Gastrocnemius medialis (tissue), 4 donors: Measurements from ENCODE around the gene SIGLEC8. TPM values are rescaled to one million over a fixed set of nuclear protein-coding genes. Genes with fewer than 3 reads are reported as not detected.

Experiments used
- ATAC-seq, 2 donors: fragments of 150-250 bp; one replicate each; pipeline ENCODE4 v1.9.1; 2016
- DNase-seq, 2 donors: peaks; one replicate each; pipeline ENCODE4 v3.0.0-alpha.2; 2019
- H3K27ac ChIP-seq, 4 donors: fragments of 200-600 bp; sonication (generic); 1 replicate in 1 of 4; 2 replicates in 3 of 4; pipeline ENCODE4 v1.5.1; 2016 to 2018; ENCODE audit warnings: mild to moderate bottlenecking in 2 of 4, moderate library complexity in 1 of 4
- H3K27me3 ChIP-seq, 3 donors: fragments of 200-600 bp; sonication (generic) in 2 of 3; 1 replicate in 1 of 3; 2 replicates in 2 of 3; pipeline versions ENCODE4 v1.5.1 to v1.6.0; 2016 to 2019; ENCODE audit warnings: mild to moderate bottlenecking in 1 of 3, moderate library complexity in 1 of 3
- H3K36me3 ChIP-seq, 2 donors: fragments of 200-600 bp; sonication (generic) in 1 of 2; one replicate each; pipeline ENCODE4 v1.5.1; 2017 to 2018
- H3K4me1 ChIP-seq, 2 donors: fragments of 200-600 bp; sonication (generic) in 1 of 2; one replicate each; pipeline ENCODE4 v1.5.1; 2016 to 2017; ENCODE audit warnings: mild to moderate bottlenecking in 2 of 2
- H3K4me3 ChIP-seq, 4 donors: fragments of 200-600 bp; sonication (generic) in 3 of 4; 1 replicate in 1 of 4; 2 replicates in 3 of 4; pipeline ENCODE4 v1.5.1; 2016 to 2019; ENCODE audit warnings: mild to moderate bottlenecking in 2 of 4
- H3K9me3 ChIP-seq, 3 donors: fragments of 200-600 bp; sonication (generic) in 2 of 3; 1 replicate in 1 of 3; 2 replicates in 2 of 3; pipeline ENCODE4 v1.5.1; 2016 to 2019
- CTCF ChIP-seq, 5 experiments: fragments of 450-650 bp in 3 of 5; fragments of 200-600 bp in 2 of 5; sonication (generic) in 2 of 5; IDR thresholded peaks in 4 of 5; conservative IDR thresholded peaks in 1 of 5; 1 replicate in 4 of 5; 2 replicates in 1 of 5; pipeline ENCODE4 v1.5.1; 2016 to 2019; ENCODE audit warnings: antibody characterized with exemption in 5 of 5, mild to moderate bottlenecking in 3 of 5, moderate library complexity in 3 of 5
- POLR2A ChIP-seq, 2 donors: fragments of 450-650 bp; IDR thresholded peaks; one replicate each; pipeline ENCODE4 v1.6.1; 2017; ENCODE audit warnings: antibody characterized with exemption in 2 of 2, mild to moderate bottlenecking in 2 of 2, moderate library complexity in 2 of 2
- in situ Hi-C, 4 donors: fragments of 200-750 bp; cut with MboI; loops; one replicate each; pipeline versions ENCODE4 v1.15.0 to v1.8.0; 2017; ENCODE audit warnings: low sequenced_read_pairs in 4 of 4
- intact Hi-C: fragments of 100-400 bp; cut with DNase I; formaldehyde crosslinking; loops from one replicate; pipeline ENCODE4 v1.15.1; 2023; ENCODE audit warnings: low total_unique reads
- total RNA-seq, 4 donors: library from RNA; depleted of rRNA; stranded (reverse); fragments of >200 nt; gene quantifications; one replicate each; pipeline versions ENCODE4 v1.1.0 to v1.2.3, GENCODE V29; 2016

SIGLEC8 gene
- total RNA-seq, 4 donors from 2014 or later = 0.13 TPM; not detected in 3

- DNase-seq = no peak
- no peaks in the 10 kb centered on the region for H3K9me3 ChIP-seq
- H3K27me3 ChIP-seq = peaks cover 0 to 4% (median 0%) of the 10 kb centered on the region in 3 donors
- intact Hi-C loops (no loop called here), in situ Hi-C loops (no loop called here)
- TF ChIP-seq CTCF (IDR thresholded peaks at IDR 0.05 in 4 of 5, conservative IDR thresholded peaks at IDR 0.05 in 1 of 5) (no peak), POLR2A (IDR thresholded peaks at IDR 0.05) (no peak)
- H3K4me1 ChIP-seq = no peaks in the 10 kb centered on the region
- no peak overlapping the region for H3K4me3 ChIP-seq
- ATAC-seq = no peak
- H3K36me3 ChIP-seq = no peaks in the 10 kb centered on the region
- no peak overlapping the region for H3K27ac ChIP-seq
These were observed 22.3 kb upstream of the SIGLEC8 start for GRCh38 chr19:51480590-51480989.

GRCh38 chr19:51479531-51480331 is 21.5 kb upstream of the SIGLEC8 start:
- in situ Hi-C loops (loop anchor here in 2 of 4 donors (5.0 to 10.0 kb wide), 2 partner anchors 173 to 185 kb away; no protein-coding TSS in a partner anchor), intact Hi-C loops (no loop called here)
- ATAC-seq (no peak), DNase-seq (no peak)
- H3K9me3 ChIP-seq = no peaks in the 10 kb centered on the region
- TF ChIP-seq CTCF (IDR thresholded peaks at IDR 0.05 in 4 of 5, conservative IDR thresholded peaks at IDR 0.05 in 1 of 5) (no peak), POLR2A (IDR thresholded peaks at IDR 0.05) (no peak)
- H3K27ac ChIP-seq = no peak overlapping the region
- H3K27me3 ChIP-seq = peaks cover 0 to 4% (median 0%) of the 10 kb centered on the region in 3 donors
- no peaks in the 10 kb centered on the region for H3K36me3 ChIP-seq
- H3K4me3 ChIP-seq = no peak overlapping the region
- H3K4me1 ChIP-seq = no peaks in the 10 kb centered on the region

GRCh38 chr19:51478381-51479234 is 20.4 kb upstream of the SIGLEC8 start, which contains the start of gene CEACAM18:
Gene CEACAM18, plus strand, starts transcription at chr19:51478539.
- Histone ChIP-seq H3K36me3 (no peaks in the 10 kb centered on the region), H3K27ac (no peak within 1 kb of the TSS), H3K4me1 (no peaks in the 10 kb centered on the region), H3K27me3 (peaks cover 0 to 4% (median 0%) of the 10 kb centered on the region in 3 donors), H3K9me3 (no peaks in the 10 kb centered on the region), H3K4me3 (no peak within 1 kb of the TSS)
- in situ Hi-C loops (loop anchor here in 2 of 4 donors (5.0 to 10.0 kb wide), 2 partner anchors 174 to 186 kb away; no protein-coding TSS in a partner anchor), intact Hi-C loops (no loop called here)
- TF ChIP-seq POLR2A (IDR thresholded peaks at IDR 0.05) (no peak), CTCF (IDR thresholded peaks at IDR 0.05 in 4 of 5, conservative IDR thresholded peaks at IDR 0.05 in 1 of 5) (no peak)
- ATAC-seq = no peak
- no peak for DNase-seq

GRCh38 chr19:51477344-51477743 is 19.1 kb upstream of the SIGLEC8 start:
- DNase-seq = no peak
- in situ Hi-C loops = loop anchor here in 2 of 4 donors (5.0 to 10.0 kb wide), 2 partner anchors 175 to 187 kb away; no protein-coding TSS in a partner anchor
- intact Hi-C loops = no loop called here
- H3K27ac ChIP-seq = no peak overlapping the region
- no peaks in the 10 kb centered on the region for H3K9me3 ChIP-seq
- TF ChIP-seq CTCF (IDR thresholded peaks at IDR 0.05 in 4 of 5, conservative IDR thresholded peaks at IDR 0.05 in 1 of 5) = no peak
- no peak for TF ChIP-seq POLR2A (IDR thresholded peaks at IDR 0.05)
- ATAC-seq = no peak
- no peaks in the 10 kb centered on the region for H3K36me3 ChIP-seq
- no peaks in the 10 kb centered on the region for H3K4me1 ChIP-seq
- no peak overlapping the region for H3K4me3 ChIP-seq
- H3K27me3 ChIP-seq = peaks cover 0 to 4% (median 0%) of the 10 kb centered on the region in 3 donors
